HG03025 (cell line): ENCODE data around the gene OTULINL.

ENCODE experiments used
- ATAC-seq: cut with Tn5 transposase; IDR thresholded peaks from one replicate; pipeline ENCODE4 v1.9.1; 2021; ENCODE audit warnings: mild to moderate bottlenecking, moderate library complexity; ENCODE audit not compliant: unreplicated experiment, low FRiP score

The OTULINL gene

GRCh38 chr5:14660833-14661232 lies 79.2 kb downstream of the OTULINL start:
- no peak for ATAC-seq
